NCI-H2081 treated with DMSO at 0.1 percent for 48 hours (cell line): ENCODE data around the gene DOCK2.
"Not testable (repeated sequence)": the region's sequence is repeated elsewhere in the genome, so short reads cannot be mapped to it uniquely, and the experiment has no call there.

ENCODE experiments used
- DNase-seq: peaks from one replicate; lab custom pipeline; 2025; lab: John Stamatoyannopoulos, UW

The DOCK2 gene

DNA sequence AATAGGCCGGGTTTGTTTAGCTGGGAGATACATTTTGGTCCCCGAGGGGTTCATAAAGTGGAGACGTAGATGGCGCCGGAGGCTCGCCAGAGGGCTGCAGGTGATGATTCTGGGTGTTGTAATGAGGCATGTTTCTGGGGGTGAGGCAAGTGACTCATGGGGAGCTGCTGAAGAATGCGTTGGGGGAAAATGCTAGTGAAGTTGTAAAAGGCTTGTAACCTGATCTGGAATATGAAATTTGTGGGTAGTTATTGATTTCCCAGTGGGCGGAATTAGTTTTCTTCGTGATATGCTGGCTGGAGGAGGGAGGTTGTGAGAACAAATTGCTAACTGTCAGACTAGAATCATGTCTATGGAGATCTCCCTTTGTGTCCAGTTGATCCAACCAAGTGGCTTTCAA lies 158.3 kb downstream of the DOCK2 start:
- DNase-seq, result no peak

DNA sequence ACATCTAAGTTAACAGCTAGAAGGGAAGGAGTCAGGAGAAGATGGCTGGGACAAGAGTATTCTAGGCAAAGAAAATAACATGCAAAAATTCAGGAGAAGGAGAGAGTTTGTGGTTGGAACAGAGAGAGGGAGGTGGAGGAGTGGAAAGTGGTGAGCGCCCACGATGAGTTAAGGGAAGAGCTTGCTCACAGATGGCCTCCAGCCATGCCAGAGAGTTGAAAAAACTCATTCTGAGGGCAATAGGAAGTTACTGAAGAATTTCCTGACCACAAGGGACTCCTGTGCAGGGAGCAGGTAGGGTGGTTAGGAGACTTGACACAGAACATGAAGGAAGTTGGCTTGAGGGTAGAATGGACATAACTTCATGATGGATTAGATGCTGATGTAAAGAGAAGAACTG lies 159.7 kb downstream of the DOCK2 start:
- no peak for DNase-seq

DNA sequence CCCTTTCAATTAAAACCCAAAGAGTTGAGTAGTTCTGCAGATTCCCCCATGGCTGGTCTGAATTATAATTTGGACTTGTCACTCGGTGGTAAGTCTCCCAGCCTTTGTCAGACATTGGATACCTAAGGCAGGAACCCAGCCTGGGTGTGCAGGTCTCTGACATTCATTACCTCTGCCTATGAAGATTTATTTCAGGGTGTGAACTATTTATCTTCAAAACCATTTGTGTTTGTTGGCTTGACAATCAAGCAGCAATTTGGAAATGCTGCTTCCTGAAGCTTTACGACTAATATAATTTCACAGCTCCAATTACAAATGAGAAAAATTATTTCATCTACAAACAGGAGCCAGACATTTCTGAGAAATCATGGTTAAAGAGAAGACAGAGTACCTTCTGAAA lies 160.5 kb downstream of the DOCK2 start:
- no peak for DNase-seq

DNA sequence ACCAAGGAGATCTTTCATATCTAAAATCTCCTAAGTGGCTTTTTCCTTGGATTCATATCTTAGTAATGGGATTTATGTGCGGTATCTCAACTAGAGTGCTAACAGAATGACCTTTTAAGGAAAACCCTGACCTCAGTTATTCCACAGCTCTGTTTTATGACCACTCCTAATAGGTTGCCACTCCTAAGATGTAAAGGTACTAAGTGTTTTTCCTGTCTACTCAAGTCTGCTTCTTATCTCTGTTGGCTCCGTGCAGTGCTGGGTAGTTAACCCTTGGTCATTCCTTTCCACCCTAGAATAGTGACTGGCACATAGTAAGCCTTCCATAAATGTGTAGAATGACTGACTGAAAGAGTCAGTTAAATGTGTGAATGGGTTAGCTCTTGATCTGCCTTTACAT lies 161.4 kb downstream of the DOCK2 start:
- DNase-seq, result no peak

DNA sequence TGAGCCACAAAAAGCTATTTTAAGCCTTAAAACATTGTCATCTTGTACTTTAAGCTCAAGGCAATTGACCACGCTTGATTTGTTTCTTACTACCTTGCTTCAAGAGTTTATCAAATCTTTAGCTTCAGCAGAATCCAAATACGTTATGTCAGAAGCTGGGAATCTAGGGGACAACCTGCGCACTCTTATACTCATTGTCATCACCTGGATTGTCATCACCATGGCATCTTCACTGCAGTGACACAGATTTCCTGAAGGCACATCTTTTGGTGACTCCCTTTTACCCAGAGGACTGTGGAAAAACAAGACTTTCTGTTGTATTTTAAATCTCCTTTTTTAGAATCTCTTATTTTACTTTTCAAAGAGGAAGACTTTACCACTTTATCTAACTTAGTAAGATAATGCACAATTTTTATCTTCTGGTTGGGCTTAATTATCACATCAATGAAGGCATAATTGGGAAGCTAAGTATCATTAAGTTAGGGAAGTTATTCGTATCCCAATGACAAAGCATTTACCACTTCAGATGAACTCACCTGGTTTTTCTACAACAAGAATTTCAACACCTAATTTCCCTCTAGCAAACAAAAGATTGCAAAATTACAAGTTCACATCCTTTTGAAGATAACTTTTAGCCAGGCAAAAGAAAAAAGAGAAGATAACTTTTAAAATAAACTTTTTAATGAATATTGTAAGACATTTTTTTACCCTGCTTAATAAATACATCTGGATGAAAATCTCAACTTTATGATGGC lies 162.0 kb downstream of the DOCK2 start:
- DNase-seq, result no peak

DNA sequence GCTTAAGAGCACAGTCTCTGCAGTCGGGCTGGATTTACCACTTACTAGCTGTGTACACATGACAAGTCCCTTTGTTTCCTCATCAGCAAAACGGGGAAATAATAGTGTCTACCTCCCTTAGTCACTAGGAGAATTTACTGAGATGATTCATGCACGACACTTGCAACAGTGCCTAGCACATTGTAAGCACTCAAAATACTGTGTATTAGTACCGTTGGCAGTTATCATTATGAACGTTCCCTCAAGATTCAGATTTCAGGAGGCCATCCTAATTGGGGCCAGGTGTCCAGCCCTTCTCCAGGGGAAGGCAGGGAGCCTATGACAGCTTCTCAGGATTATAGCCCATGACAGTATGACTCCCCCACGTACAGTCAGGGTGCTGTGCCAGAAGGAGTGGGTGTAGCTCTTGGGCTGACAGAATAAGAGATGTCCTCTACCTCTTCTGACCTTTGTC lies 164.3 kb downstream of the DOCK2 start:
- DNase-seq, result no peak

DNA sequence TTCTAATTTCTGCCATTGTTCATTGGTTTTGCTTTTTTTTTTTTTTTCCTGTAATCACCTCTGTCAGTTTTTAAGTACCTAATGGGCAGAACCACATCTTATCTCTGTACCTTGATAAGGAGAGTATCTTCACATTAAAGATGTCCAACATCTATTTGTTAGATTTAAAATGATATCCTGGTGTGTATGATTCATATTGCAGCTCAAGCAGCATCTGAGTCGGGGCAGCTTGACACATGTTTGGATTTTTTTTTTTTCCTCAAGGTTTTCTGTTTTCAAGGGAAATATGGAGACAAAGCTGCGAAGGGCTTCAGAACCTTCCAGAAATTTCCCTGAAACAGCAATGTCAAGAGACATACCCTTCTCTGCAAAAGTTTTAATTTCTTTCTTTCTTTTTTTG lies 164.7 kb downstream of the DOCK2 start:
- DNase-seq, result no peak

DNA sequence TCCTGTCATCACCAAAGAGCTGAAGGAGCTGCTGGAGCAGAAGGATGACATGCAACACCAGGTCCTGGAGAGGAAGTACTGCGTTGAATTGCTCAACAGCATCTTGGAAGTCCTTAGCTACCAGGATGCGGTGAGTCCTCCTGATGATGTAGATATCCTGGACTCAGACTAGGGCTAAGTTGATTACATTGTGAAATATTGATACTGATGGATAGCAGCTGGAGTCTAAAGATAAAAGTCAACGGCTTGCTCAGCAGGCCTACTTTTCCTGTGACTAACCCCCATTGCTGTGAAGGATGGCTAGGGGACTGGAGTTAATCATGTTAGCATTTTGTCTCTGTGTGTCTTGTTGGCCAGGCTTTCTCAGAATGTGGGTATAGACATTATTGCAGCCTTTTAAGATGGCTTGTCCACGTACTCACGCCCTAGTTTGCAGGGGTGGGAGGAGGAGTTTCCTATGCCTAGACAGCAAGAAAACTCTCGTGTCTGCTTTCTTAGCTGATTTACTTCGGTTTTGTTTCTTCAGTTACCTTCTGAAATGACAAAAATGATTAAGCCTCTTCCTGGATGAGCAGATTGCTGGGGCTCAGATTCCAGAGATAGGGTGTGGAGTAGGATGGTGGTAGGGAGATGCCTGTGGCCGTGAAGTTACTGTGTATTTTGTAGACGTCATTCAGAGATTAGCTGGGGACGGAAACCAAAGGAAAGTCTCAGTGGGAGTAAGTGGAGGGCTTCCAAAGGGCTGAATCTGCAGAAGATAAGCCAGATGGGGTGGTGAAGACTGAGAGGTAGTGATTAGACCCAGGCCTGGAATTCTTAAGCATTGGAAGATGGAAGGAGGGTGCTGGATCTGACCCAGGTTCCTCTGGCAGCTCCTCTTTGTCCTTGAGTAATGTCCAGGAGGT lies 166.3 kb downstream of the DOCK2 start:
- no peak for DNase-seq

DNA sequence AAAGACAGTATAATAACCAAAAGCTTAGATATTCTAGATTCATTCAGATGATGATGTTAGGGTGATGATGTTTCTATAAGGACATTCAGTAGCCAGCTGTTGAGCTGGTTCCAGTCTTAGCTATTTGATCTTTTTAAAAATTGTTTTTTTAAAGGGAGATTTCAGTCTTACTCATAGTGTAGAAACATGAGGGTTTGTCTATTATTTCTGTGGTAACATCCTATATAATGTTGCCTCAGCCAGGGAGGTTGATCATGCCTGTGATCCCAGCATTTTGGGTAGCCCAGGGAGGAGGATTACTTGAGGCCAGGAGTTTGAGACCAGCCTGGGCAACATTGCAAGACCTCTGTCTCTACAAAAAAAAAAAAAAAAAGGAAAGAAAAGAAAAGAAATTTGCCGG lies 167.8 kb downstream of the DOCK2 start:
- DNase-seq, result no peak

DNA sequence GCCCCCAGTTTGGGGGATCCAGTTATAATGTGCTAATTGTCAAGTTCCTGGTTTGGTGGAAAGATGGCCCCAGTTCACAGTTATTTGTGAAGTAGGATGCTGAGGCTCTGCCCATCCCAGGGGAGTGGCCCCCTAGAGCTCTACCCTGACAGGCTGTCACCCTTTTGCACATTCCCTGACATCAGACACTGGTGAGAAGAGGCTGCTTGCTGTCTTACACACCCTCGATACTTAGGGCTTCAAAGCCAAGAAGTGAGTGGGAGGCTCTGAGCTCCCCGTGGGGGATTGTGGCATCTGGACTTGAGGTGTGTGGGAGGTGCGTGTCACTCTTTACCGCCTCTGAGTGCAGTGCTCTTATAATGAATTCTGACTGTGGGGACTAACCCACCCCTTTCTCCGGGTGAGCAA lies 168.5 kb downstream of the DOCK2 start:
- DNase-seq, result no peak

DNA sequence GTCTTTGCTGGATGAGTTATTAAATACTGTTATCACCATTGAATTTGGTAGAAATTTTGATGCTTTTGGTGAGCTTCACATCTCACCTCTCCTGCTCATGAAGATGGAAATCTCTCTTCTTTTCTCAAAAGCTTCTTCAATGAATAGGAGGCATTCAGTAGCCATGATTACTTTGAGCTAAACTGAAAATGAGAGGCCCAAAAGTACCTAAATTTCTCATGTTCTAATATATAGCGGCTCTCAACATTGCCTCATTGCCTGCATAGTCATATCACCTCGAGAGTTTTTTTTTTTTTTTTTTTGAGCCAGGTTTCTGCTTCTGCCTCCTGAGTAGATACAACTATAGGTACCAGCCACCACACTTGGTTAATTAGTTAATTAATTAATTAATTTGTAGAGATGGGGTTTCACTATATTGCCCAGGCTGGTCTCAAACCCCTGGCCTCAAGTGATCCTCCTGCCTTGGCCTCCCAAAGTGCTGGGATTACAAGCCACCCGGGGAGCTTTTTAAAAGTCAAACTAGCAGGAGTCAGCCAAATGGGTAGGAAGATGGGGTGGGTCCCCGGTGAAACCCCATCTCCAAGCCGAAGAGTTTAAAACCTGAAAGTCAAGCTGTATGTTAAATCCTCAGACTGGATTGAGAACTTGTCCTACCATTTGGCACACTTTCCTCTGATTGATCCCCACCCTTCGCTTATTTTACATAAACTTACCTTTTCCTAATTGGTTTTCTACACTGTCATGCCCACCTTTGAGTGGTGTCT lies 169.0 kb downstream of the DOCK2 start:
- no peak for DNase-seq

DNA sequence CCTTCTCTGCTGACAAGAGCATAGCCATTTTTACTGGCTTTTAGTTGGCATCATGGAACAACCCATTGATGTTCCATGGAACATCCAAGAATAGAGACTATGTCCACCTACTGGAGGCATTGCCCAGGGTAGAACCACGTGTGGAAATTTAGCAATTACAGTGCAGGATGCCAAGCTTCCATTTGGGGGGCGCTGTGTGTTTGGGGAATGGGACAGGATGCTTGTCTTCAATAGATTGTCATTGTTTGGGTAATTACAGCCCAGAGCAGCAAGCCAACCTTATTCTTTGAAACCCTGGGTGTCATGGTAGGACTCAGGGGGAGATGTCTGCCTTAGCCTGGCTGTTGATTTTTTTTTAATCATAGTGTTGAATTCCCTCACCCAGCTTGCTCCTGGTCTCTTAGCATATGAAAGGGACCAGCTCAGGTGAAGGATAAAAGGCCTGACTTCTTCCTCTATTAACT lies 171.1 kb downstream of the DOCK2 start:
- no peak for DNase-seq

DNA sequence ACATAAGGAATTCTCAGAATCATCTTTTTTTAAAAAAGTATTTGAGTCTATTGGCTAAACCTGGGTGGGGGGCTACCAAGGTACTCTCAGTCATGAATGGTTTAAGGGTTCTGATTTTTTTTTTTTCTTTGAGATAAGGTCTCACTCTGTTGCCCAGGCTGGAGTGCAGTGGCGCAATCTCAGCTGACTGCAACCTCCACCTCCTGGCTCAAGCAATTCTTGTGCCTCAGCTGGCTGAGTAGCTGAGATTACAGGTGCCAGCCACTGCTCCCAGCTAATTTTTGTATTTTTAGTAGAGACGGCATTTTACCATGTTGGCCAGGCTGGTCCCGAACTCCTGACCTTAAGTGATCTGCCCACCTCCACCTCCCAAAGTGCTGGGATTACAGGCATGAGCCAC lies 171.8 kb downstream of the DOCK2 start:
- not testable (repeated sequence) for DNase-seq

DNA sequence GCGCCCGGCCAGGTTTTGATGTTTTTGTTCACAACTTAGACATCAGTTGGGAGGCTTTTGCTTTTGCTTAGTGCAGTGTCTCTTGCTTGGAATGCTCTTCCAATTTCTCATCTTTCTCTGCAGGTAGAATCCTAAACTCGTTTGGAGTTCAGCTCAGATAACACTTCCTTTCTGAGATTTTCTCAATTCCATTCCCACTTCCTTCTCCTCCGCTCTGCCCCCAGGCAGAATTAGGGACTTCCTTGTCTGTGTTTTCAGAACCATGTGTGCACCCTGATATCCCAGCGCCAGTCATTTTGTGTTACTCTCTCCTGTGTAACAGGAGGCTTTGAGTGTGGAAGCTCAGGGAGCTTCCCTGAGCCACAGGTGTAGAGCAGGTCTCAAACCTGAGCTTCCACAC lies 172.2 kb downstream of the DOCK2 start:
- no peak for DNase-seq

DNA sequence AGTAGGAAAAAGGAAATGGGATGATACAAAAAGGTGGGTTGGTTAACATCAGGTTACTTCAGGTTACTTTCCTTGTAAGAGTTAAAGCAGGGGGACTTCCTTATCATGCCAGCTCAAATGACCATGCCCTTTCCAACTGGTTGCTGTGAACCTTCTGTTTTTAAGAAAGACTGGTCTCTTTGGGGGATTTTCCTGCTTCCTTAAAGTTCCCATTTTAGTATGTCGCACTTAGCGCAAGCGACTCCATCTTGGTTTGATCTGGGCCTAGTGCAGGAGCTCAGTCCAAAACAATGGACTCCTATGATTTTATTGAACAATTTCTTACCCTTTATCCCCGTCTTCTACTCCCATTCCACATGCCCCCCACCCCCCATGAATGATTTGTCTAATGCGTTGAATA lies 173.4 kb downstream of the DOCK2 start:
- no peak for DNase-seq

DNA sequence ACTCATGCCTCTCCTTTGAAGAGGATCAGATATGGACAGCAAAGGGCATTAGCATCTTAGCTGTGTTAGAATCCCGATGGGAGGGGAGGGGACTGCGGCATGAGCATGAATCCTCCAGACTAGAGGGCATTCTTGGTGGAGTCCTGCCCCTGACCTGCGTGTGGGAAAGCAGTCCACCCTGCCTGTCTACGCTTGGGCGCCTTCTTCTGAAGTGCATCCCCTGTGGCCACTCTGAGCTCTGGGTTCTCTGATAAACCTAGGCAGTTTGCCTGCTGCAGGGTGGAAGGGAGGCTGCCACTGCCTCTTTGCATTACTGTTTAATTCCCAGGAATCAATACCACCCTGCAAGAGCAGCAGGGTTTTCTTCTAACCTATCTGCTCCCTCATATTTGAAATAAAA lies 173.9 kb downstream of the DOCK2 start:
- DNase-seq, result no peak

DNA sequence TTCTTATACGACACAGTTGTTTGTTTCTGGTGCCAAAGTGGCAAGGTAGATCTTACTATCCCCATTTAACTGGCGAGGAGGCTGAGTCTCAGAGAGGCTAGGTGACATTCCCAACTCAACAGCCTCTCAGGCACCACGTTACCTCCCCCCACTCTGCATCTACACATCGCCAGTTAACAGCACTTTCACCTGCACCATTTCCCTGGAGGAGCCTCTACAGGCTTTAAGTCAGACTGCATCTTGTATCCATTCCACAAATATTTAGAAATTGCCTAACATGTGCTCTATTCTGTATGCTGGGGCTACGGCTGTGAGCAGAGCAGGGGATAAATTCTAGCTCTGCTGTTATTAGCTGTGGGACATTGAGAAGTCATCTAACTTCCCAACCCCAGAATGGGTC lies 174.6 kb downstream of the DOCK2 start:
- no peak for DNase-seq

DNA sequence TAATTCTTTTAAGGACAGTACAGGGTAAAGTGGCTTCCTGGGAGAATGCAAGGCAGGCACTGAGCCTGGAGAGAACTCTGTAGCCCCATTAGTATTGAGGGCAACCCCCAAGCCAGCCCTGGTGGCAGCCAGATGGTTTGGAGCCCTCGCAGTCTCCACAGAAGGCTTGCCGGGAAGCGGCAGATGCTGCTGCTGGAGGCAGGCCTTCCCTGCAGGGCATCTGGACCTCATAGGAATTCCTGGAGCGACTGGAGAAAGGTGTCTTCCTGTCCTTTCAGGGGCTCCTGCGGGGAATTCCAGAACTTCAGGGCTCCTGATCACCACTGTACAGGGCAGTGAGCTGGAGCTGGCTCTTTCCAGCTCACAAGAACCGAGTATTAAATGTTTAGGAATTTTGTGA lies 175.7 kb downstream of the DOCK2 start:
- DNase-seq, result no peak

DNA sequence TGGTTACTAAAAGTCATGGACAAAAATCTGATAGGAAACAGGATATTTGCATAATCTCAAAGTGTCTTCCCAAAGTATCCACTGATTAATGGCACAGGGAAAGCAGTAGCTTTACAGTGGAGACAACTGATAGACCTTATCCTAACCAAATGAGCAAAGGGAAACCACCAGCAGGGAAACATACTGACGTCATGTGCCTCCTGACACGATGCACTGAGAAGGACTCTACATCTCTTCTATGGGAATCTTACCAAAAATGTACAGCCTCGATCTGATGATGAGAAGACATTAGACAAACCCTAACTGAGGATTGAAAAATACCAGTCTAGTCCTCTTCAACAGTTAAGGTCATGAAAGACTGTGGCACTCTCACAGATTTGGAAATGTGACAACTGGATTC lies 177.0 kb downstream of the DOCK2 start:
- DNase-seq, result no peak

DNA sequence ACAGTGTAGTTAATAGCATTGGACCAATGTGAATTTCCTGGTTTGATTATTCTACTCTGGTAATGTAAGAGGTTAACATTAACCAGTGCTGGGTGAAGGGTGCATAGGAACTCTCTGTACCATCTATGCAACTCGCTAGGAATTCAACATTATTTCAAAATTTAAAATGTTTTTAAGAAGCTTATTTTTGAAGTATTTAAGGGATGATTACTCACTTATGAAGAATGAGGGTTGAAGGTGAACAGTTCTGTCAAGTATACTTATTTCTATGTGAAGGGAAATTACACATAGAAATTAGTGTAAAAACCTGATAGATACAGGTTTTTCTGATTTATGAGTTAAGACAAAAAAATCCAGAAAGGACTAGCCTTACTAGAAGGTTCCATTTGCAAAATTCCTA lies 177.4 kb downstream of the DOCK2 start:
- DNase-seq, result no peak

DNA sequence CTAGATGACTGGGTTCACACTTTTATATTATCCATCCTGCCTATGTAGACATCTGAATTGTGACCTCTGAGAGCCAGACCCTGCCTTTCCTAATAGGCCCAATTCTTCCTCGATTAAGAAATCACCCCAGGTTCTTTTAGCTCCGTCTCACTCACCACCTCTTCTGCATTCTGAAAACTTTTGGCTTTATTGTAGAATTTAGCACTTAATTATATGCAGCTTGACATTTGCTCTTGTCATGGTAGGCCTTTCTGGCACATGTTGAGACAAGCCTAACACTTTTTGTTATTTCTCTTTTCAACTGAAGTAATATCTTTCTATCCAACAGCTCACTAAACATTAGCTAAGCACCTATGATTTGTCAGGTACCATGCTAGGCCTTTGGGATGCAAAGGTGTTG lies 180.0 kb downstream of the DOCK2 start:
- no peak for DNase-seq

DNA sequence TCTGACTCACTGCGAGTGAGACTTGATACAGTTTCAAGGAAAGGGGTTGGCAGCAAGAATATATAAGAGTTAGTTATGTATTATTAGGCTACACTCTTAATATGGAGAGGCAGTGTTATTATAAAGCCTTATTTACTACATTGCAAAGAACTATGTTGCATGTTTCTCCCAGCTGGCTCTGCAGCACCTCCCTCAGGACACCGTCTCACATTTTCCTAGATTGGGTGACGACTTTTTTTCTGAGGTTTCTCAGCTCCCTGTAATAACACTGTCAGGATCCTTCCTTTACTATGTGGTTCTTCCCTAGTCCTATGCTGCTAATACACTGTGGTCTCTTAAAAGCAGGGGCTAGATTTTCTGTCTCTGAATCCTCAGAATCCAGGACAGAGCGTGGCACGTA lies 189.5 kb downstream of the DOCK2 start:
- no peak for DNase-seq

DNA sequence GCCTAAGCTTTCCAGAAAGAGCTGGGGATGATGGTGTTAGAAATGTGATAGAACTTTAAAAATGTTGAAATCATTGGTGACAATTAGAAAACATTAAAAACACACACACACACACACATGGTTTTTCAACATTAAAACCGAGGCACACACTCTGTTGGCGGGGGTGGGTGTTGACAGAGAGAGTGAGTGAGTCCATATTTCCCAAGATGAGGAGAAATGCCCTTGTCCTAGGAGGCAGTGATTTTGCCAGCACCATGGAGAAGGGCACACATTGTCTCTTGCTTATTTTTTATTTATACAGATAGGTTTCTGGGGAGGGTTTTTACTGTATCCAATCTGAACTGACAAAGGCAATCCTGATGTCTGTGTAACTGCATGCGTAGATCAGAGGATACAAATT lies 190.7 kb downstream of the DOCK2 start:
- DNase-seq, result no peak
